ENCODE data around the gene ZNF146. TPM values are rescaled to one million over a fixed set of nuclear protein-coding genes. Genes with fewer than 3 reads are reported as not detected.

The ZNF146 gene
- total and polyA plus RNA-seq, 2 experiments from 2014 or later, result 143 to 249 TPM

DNA sequence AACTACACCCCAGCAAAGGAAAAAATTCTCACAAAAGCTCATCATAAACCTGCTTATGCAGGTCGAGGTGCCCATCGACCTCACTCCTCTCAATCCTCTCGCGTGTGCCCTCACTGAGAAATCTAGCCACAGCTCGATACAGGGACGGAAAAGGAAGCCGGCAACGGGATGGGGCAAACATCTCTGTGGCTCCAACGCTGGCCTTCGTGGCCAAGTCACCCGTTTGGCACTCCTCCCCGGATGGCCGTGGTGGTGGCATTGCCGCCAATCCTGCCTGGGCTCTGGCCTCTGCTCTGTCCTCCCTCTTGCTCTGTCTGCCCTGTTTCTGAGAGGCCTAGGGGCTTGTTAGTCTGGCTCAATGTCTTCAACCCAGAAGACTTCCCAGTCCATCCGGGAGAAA is 41.2 kb downstream of the ZNF146 start:
- no peaks in the 10 kb centered on the region for H4K20me1 ChIP-seq (replicated peaks; ENCODE audit: insufficient read depth)
- no peak overlapping the region for H3K4me2 ChIP-seq
- no peak overlapping the region for H3K27ac ChIP-seq (ENCODE audit: low read depth)
- H3K4me3 ChIP-seq, result no peak overlapping the region
- H3K9me3 Mint-ChIP-seq, result peaks cover 39% of the 10 kb centered on the region
- H3K36me3 ChIP-seq (ENCODE audit: insufficient read depth), result no peaks in the 10 kb centered on the region
- H3K36me3 Mint-ChIP-seq (ENCODE audit: low read depth), result peaks cover 15% of the 10 kb centered on the region
- H3K4me1 Mint-ChIP-seq, result no peaks in the 10 kb centered on the region
- H3K79me2 ChIP-seq (replicated peaks; ENCODE audit: insufficient read depth), result no peaks in the 10 kb centered on the region
- no peak overlapping the region for H3K4me3 Mint-ChIP-seq
- no peak overlapping the region for H3K27ac Mint-ChIP-seq
- peaks cover 2% of the 10 kb centered on the region for H3K27me3 Mint-ChIP-seq (ENCODE audit: insufficient read depth, low read depth, poor library complexity)
- no peak overlapping the region for H2AFZ ChIP-seq
- DNase-seq (ENCODE audit: low spot score), result no peak
- H3K27me3 ChIP-seq (ENCODE audit: insufficient read depth), result no peaks in the 10 kb centered on the region
- H3F3A ChIP-seq (replicated peaks; ENCODE audit: low read depth), result no peaks in the 10 kb centered on the region
- H3K9me2 ChIP-seq (ENCODE audit: insufficient read depth), result no peaks in the 10 kb centered on the region
- TF ChIP-seq, protein P1, sequence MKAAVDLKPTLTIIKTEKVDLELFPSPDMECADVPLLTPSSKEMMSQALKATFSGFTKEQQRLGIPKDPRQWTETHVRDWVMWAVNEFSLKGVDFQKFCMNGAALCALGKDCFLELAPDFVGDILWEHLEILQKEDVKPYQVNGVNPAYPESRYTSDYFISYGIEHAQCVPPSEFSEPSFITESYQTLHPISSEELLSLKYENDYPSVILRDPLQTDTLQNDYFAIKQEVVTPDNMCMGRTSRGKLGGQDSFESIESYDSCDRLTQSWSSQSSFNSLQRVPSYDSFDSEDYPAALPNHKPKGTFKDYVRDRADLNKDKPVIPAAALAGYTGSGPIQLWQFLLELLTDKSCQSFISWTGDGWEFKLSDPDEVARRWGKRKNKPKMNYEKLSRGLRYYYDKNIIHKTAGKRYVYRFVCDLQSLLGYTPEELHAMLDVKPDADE (IDR thresholded peaks at IDR 0.05), result no peak
- TF ChIP-seq, protein P2, sequence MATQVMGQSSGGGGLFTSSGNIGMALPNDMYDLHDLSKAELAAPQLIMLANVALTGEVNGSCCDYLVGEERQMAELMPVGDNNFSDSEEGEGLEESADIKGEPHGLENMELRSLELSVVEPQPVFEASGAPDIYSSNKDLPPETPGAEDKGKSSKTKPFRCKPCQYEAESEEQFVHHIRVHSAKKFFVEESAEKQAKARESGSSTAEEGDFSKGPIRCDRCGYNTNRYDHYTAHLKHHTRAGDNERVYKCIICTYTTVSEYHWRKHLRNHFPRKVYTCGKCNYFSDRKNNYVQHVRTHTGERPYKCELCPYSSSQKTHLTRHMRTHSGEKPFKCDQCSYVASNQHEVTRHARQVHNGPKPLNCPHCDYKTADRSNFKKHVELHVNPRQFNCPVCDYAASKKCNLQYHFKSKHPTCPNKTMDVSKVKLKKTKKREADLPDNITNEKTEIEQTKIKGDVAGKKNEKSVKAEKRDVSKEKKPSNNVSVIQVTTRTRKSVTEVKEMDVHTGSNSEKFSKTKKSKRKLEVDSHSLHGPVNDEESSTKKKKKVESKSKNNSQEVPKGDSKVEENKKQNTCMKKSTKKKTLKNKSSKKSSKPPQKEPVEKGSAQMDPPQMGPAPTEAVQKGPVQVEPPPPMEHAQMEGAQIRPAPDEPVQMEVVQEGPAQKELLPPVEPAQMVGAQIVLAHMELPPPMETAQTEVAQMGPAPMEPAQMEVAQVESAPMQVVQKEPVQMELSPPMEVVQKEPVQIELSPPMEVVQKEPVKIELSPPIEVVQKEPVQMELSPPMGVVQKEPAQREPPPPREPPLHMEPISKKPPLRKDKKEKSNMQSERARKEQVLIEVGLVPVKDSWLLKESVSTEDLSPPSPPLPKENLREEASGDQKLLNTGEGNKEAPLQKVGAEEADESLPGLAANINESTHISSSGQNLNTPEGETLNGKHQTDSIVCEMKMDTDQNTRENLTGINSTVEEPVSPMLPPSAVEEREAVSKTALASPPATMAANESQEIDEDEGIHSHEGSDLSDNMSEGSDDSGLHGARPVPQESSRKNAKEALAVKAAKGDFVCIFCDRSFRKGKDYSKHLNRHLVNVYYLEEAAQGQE (IDR thresholded peaks at IDR 0.05; ENCODE audit: unreplicated experiment), result no peak
- TF ChIP-seq STAT1 (IDR thresholded peaks at IDR 0.05; ENCODE audit: unreplicated experiment), result no peak
- TF ChIP-seq, protein P3, sequence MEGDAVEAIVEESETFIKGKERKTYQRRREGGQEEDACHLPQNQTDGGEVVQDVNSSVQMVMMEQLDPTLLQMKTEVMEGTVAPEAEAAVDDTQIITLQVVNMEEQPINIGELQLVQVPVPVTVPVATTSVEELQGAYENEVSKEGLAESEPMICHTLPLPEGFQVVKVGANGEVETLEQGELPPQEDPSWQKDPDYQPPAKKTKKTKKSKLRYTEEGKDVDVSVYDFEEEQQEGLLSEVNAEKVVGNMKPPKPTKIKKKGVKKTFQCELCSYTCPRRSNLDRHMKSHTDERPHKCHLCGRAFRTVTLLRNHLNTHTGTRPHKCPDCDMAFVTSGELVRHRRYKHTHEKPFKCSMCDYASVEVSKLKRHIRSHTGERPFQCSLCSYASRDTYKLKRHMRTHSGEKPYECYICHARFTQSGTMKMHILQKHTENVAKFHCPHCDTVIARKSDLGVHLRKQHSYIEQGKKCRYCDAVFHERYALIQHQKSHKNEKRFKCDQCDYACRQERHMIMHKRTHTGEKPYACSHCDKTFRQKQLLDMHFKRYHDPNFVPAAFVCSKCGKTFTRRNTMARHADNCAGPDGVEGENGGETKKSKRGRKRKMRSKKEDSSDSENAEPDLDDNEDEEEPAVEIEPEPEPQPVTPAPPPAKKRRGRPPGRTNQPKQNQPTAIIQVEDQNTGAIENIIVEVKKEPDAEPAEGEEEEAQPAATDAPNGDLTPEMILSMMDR (conservative IDR thresholded peaks at IDR 0.05; ENCODE audit: low read depth in 2 of 2), result no peak
- TF ChIP-seq, protein P4, sequence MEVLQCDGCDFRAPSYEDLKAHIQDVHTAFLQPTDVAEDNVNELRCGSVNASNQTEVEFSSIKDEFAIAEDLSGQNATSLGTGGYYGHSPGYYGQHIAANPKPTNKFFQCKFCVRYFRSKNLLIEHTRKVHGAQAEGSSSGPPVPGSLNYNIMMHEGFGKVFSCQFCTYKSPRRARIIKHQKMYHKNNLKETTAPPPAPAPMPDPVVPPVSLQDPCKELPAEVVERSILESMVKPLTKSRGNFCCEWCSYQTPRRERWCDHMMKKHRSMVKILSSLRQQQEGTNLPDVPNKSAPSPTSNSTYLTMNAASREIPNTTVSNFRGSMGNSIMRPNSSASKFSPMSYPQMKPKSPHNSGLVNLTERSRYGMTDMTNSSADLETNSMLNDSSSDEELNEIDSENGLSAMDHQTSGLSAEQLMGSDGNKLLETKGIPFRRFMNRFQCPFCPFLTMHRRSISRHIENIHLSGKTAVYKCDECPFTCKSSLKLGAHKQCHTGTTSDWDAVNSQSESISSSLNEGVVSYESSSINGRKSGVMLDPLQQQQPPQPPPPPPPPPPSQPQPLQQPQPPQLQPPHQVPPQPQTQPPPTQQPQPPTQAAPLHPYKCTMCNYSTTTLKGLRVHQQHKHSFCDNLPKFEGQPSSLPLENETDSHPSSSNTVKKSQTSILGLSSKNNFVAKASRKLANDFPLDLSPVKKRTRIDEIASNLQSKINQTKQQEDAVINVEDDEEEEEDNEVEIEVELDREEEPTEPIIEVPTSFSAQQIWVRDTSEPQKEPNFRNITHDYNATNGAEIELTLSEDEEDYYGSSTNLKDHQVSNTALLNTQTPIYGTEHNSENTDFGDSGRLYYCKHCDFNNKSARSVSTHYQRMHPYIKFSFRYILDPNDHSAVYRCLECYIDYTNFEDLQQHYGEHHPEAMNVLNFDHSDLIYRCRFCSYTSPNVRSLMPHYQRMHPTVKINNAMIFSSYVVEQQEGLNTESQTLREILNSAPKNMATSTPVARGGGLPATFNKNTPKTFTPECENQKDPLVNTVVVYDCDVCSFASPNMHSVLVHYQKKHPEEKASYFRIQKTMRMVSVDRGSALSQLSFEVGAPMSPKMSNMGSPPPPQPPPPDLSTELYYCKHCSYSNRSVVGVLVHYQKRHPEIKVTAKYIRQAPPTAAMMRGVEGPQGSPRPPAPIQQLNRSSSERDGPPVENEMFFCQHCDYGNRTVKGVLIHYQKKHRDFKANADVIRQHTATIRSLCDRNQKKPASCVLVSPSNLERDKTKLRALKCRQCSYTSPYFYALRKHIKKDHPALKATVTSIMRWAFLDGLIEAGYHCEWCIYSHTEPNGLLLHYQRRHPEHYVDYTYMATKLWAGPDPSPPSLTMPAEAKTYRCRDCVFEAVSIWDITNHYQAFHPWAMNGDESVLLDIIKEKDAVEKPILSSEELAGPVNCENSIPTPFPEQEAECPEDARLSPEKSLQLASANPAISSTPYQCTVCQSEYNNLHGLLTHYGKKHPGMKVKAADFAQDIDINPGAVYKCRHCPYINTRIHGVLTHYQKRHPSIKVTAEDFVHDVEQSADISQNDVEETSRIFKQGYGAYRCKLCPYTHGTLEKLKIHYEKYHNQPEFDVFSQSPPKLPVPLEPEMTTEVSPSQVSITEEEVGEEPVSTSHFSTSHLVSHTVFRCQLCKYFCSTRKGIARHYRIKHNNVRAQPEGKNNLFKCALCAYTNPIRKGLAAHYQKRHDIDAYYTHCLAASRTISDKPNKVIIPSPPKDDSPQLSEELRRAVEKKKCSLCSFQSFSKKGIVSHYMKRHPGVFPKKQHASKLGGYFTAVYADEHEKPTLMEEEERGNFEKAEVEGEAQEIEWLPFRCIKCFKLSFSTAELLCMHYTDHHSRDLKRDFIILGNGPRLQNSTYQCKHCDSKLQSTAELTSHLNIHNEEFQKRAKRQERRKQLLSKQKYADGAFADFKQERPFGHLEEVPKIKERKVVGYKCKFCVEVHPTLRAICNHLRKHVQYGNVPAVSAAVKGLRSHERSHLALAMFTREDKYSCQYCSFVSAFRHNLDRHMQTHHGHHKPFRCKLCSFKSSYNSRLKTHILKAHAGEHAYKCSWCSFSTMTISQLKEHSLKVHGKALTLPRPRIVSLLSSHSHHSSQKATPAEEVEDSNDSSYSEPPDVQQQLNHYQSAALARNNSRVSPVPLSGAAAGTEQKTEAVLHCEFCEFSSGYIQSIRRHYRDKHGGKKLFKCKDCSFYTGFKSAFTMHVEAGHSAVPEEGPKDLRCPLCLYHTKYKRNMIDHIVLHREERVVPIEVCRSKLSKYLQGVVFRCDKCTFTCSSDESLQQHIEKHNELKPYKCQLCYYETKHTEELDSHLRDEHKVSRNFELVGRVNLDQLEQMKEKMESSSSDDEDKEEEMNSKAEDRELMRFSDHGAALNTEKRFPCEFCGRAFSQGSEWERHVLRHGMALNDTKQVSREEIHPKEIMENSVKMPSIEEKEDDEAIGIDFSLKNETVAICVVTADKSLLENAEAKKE (CRISPR knock-in tag; IDR thresholded peaks at IDR 0.05), result no peak
- TF ChIP-seq JUNB (IDR thresholded peaks at IDR 0.05; ENCODE audit: unreplicated experiment), result no peak
- no peak for TF ChIP-seq CREB1 (CRISPR knock-in tag; IDR thresholded peaks at IDR 0.05; ENCODE audit: low read depth)
- no peak for TF ChIP-seq ZNF114 (CRISPR knock-in tag; IDR thresholded peaks at IDR 0.05)
- no peak for TF ChIP-seq NANOG (IDR thresholded peaks at IDR 0.05; ENCODE audit: borderline replicate concordance)
- no peak for TF ChIP-seq POLR2AphosphoS5 (IDR thresholded peaks at IDR 0.05; ENCODE audit: low read depth)
- no peak for TF ChIP-seq EZH2phosphoT487 (IDR thresholded peaks at IDR 0.05; ENCODE audit: unreplicated experiment)
- no peak for TF ChIP-seq ZNF331 (CRISPR knock-in tag; IDR thresholded peaks at IDR 0.05; ENCODE audit: low read depth)
- no peak for TF ChIP-seq EZH2 (IDR thresholded peaks at IDR 0.05; ENCODE audit: low read depth, unreplicated experiment)
- no peaks in the 10 kb centered on the region for H3K4me1 ChIP-seq (ENCODE audit: insufficient read depth)
- ATAC-seq, result no peak

All from GM23338 (cell line).